ENCODE data around the gene DMKN.

DNA sequence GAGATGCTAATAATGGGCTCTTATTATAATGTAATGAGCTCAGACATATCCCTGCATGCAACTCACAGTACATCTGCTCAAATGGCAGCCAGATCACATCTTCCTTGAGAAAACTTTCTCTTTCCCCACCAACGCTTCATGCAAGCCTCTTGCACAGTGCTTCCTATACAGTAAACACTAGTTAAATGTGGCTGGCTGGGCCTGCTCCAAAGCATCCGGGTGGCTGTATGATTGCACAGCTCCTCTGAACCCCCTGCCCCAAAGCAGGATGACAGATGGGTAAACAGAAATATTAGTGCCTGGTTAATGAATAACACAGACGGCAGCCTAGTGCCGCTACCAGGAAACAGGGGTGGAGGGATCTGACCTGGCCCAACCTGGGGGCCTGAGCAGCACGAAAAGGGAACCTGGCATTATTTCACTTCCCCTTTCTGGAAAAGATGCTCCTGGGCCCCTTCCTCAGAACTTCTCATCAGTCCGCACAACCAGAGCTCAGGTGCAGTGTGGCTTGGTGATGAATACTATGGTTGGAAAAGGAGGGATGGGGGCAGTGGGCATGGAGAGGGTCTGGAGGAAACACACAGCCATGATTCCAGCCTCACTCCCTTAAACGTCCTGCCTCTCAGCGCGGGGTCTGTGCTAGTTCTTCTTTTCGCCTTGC, 54.6 kb downstream of the DMKN start:
- TF ChIP-seq, protein P1, sequence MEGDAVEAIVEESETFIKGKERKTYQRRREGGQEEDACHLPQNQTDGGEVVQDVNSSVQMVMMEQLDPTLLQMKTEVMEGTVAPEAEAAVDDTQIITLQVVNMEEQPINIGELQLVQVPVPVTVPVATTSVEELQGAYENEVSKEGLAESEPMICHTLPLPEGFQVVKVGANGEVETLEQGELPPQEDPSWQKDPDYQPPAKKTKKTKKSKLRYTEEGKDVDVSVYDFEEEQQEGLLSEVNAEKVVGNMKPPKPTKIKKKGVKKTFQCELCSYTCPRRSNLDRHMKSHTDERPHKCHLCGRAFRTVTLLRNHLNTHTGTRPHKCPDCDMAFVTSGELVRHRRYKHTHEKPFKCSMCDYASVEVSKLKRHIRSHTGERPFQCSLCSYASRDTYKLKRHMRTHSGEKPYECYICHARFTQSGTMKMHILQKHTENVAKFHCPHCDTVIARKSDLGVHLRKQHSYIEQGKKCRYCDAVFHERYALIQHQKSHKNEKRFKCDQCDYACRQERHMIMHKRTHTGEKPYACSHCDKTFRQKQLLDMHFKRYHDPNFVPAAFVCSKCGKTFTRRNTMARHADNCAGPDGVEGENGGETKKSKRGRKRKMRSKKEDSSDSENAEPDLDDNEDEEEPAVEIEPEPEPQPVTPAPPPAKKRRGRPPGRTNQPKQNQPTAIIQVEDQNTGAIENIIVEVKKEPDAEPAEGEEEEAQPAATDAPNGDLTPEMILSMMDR (IDR thresholded peaks at IDR 0.05; ENCODE audit: extremely low read depth in 1 of 2, insufficient read depth in 1 of 2, low read depth in 1 of 2, low read length in 2 of 2) = no peak
- TF ChIP-seq POLR2A (IDR thresholded peaks at IDR 0.05; ENCODE audit: low read depth, low read length) = no peak
- no peak for TF ChIP-seq EZH2 (IDR thresholded peaks at IDR 0.05; ENCODE audit: borderline replicate concordance, low read depth, low read length, severe bottlenecking)
- no peak for TF ChIP-seq FOS (IDR thresholded peaks at IDR 0.05; ENCODE audit: borderline replicate concordance, insufficient read depth, low read length)
- TF ChIP-seq, protein P2, sequence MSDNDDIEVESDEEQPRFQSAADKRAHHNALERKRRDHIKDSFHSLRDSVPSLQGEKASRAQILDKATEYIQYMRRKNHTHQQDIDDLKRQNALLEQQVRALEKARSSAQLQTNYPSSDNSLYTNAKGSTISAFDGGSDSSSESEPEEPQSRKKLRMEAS (IDR thresholded peaks at IDR 0.05; ENCODE audit: insufficient read depth, insufficient read length) = no peak
- no peak for TF ChIP-seq POLR2AphosphoS5 (IDR thresholded peaks at IDR 0.05; ENCODE audit: insufficient read depth, low read depth, low read length)
- TF ChIP-seq GATA2 (IDR thresholded peaks at IDR 0.05; ENCODE audit: insufficient read depth, insufficient read length, low read depth, low read length) = no peak

Measured in endothelial cell of umbilical vein (primary cell).